GM10248 (cell line): ENCODE results near the gene UQCC2.

Source experiments
- CTCF ChIA-PET: fragments of 300-600 bp; sonication (Branson Sonifier 250); formaldehyde crosslinking; extraction: SDS; loops from one replicate; lab custom pipeline; 2021; ENCODE audit warnings: antibody characterized with exemption; lab: Yijun Ruan, JAX
- POLR2A ChIA-PET: fragments of 350-650 bp; sonication (Branson Sonifier 250); formaldehyde crosslinking; extraction: SDS; loops from one replicate; lab custom pipeline; 2020; ENCODE audit warnings: antibody characterized with exemption; lab: Yijun Ruan, JAX
- DNase-seq: peaks from one replicate; pipeline ENCODE4 v3.0.0; 2012; ENCODE audit errors: extremely low spot score
- CTCF ChIP-seq: IDR thresholded peaks from 2 replicates; pipeline ENCODE4 v1.5.1; 2012; ENCODE audit warnings: mild to moderate bottlenecking, low read depth; ENCODE audit errors: extremely low read depth, missing control alignments, control extremely low read depth

Gene UQCC2

GRCh38 chr6:33702345-33702977, 9.0 kb downstream of the UQCC2 start:
- peak; percentile 27 for TF ChIP-seq CTCF
- CTCF ChIA-PET: interaction anchor here (1.0 to 10.5 kb wide), 8 partner anchors 8 to 115 kb away, joined by 3 to 231 read pairs (median 18); partner anchors contain the start of genes BAK1, ITPR3 and UQCC2
- POLR2A ChIA-PET: no interaction called here
- no peak for DNase-seq

DNA sequence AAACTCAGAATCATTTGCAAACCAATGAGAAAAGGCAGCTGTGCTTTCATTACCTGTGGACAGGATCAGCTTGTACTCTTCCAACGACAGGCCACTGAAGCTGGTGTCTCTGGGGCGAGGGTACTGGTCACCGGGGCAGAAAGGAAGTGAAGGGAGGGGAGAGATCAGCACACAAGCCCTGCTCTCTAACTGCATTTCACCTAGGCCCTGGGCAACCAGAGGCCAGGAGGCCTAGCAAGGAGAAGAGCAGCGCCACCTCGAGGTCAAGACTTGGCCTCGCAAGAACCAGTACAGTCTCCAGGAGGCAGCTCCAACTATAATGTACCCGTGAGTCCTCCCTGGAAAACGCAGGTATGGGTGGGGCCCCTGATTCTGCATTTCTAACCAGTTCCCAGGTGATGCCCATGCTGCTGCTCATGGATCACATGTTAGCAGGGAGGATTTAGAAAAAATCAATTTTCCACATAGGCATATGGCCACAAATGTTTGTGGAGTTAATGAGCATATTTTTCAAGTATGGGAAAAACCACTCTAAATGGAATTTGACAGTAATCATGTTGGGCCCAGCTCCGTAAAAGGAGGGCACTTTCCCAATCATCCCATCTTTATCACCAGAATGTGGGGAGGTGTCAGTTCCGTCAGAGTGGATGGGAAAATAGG, 11.0 kb downstream of the UQCC2 start:
- POLR2A ChIA-PET: interaction anchor here (2.3 kb wide), 1 partner anchor 11 kb away, joined by 6 read pairs; the partner anchor contains the start of gene UQCC2
- CTCF ChIA-PET: interaction anchor here (0.7 to 10.5 kb wide), 41 partner anchors 9 to 527 kb away, joined by 3 to 231 read pairs (median 5); partner anchors contain the start of genes BAK1, ITPR3, PFDN6 and UQCC2
- peak; percentile 82 for TF ChIP-seq CTCF
- DNase-seq: peak; percentile 77

DNA sequence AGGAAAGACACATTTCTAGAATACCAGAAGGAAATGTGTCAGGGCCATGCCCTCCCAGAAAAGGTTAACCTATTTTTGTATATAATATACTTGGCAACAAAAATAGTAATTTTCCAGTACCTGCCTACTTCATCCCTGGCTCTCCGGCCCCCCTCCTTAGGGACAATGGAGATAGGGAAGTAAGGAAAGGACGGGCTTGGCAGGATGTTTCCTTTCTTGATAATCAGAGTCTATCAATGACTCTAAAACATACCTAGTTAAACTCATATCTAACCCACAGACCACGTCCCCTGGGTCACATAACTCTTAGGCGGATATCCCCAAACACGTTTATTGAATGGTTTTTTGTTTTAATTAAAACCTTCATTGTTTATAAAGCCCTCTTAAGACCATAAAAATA, 11.8 kb downstream of the UQCC2 start:
- CTCF ChIA-PET: interaction anchor here (0.7 to 10.5 kb wide), 24 partner anchors 8 to 528 kb away, joined by 3 to 231 read pairs (median 7); partner anchors contain the start of genes BAK1, ITPR3, UQCC2 and ZBTB22
- DNase-seq: no peak
- POLR2A ChIA-PET: interaction anchor here (2.3 kb wide), 1 partner anchor 11 kb away, joined by 6 read pairs; the partner anchor contains the start of gene UQCC2
- TF ChIP-seq CTCF: no peak

DNA sequence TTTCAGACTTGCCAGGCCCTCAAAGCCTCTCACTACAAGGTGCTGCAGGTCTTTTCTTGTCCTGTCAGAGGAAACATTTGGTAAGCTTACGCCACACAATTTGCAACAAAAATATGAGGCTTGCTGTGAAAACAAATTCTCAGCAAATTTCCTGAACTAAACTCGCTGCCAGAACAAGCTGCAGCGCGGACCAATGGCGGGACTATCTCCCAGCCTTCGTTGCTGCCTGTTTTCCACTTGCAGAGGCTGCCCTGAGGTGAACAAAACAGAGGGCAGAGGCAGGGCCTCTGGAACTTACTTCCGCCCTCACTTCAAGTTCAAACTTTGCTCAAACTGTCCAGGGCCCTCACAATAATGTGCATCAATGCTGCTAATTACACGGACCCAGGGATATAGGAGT, 12.4 kb downstream of the UQCC2 start:
- no peak for DNase-seq
- POLR2A ChIA-PET: no interaction called here
- TF ChIP-seq CTCF: no peak
- CTCF ChIA-PET: interaction anchor here (1.1 to 3.0 kb wide), 3 partner anchors 12 to 114 kb away, joined by 3 to 10 read pairs (median 3); partner anchors contain the start of gene UQCC2

DNA sequence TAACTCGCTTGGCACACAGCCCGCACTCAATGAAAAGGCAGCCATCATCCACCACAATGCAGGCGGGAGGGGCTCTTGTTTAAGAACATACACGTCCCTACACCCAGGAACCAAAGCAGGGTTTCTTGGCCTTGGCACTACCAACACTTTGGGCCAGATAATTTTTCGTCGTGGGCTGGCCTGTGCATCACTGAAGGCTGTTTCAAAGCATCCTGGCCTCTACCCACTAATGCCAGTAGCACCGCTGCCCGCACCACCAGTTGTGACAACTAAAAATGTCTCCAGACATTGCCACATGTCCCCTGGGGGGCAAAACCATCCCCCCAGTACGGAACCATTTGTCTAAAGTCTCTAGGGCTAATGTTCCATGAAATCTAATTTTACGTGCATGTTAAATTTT, 13.0 kb downstream of the UQCC2 start:
- DNase-seq: no peak
- ChIA-PET POLR2A (no interaction called here), CTCF (interaction anchor here (1.1 to 3.0 kb wide), 3 partner anchors 13 to 114 kb away, joined by 3 to 10 read pairs (median 3); partner anchors contain the start of gene UQCC2)
- TF ChIP-seq CTCF: no peak

DNA sequence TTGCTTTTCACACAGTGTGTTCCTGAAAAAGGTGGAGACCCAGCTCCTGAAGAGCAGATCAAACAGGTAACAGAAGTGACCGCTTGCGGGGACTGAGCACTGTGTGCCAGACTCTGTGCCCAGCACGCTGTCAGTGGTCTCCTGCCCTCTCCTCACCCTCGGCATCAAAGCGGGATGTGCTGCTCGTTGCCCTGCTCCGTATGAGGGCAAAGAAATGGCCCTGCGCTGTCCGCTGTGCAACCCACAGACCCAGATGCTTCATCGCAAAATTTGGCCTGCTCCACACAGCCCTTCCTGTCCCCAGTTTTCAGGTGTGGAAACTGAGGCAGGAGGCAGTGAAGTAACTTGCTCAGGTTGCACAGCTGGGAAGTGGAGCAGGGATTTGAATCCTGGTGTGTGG, 13.7 kb downstream of the UQCC2 start:
- TF ChIP-seq CTCF: no peak
- CTCF ChIA-PET: interaction anchor here (0.7 to 3.0 kb wide), 6 partner anchors 13 to 113 kb away, joined by 3 to 10 read pairs (median 4); partner anchors contain the start of genes ITPR3 and UQCC2
- POLR2A ChIA-PET: no interaction called here
- DNase-seq: no peak
